ENCODE data around the gene ITGAD.
A peak's percentile ranks its signal among the peaks of the same experiment; 100 is the strongest.

ITGAD gene

DNA sequence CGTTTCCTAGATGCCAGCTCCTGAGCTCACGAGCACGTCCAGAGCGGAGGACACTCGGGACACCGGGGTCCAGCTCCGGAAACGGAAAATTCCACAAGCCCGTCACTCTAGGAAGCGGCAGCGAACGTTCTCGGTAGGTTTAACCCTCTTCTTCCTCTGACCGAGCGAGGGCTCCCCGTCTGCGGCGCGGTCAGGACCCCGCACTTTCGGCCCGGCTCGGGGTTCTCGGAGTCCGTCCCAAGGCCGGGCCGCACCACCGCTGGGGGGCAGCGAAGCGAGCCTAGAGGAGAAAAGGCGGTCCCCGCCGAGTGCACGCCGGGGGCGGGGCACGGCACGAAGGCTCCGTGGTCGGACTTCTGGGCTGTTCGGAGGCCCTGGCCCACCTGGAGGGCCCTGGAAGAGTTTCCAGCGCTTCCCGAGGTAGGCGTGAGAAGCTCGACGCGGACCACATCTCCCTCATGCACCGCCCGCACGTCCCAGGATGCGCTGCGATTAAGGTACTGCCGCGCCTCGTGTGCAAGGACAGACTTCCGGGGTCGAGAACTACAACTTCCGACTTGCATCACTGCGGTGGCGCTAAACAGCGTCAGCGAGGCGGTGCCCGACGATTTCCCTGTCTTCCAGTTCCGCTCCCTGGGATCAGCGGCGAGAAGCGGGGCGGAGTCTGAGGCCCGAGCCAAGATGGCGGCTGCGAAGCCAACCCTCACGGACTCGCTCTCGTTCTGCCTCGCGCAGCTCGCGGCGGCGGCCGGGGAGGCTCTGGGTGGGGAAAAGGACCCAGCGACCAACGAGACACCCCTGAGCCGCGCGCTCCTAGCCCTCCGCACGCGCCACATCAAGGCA lies 65.9 kb downstream of the ITGAD start, which contains the start of gene ARMC5:
TSS of gene ARMC5 (plus strand) at position 658 of the 843 bp plus-strand sequence. CDS start at position 682, 24 bp downstream.
- no peaks in the 10 kb centered on the region for H3K27me3 Mint-ChIP-seq (ENCODE audit: low read depth)
- H3K4me3 Mint-ChIP-seq = peak within 1 kb of the TSS; percentile 93 to 94 (median 93)
- no peaks in the 10 kb centered on the region for H3K9me3 Mint-ChIP-seq
- peaks cover 36% of the 10 kb centered on the region for H3K4me1 Mint-ChIP-seq
- peaks cover 14% of the 10 kb centered on the region for H3K36me3 Mint-ChIP-seq (ENCODE audit: low read depth)
- H3K27ac Mint-ChIP-seq = peak within 1 kb of the TSS; percentile 97 to 99 (median 98)
- TF ChIP-seq, protein P1, sequence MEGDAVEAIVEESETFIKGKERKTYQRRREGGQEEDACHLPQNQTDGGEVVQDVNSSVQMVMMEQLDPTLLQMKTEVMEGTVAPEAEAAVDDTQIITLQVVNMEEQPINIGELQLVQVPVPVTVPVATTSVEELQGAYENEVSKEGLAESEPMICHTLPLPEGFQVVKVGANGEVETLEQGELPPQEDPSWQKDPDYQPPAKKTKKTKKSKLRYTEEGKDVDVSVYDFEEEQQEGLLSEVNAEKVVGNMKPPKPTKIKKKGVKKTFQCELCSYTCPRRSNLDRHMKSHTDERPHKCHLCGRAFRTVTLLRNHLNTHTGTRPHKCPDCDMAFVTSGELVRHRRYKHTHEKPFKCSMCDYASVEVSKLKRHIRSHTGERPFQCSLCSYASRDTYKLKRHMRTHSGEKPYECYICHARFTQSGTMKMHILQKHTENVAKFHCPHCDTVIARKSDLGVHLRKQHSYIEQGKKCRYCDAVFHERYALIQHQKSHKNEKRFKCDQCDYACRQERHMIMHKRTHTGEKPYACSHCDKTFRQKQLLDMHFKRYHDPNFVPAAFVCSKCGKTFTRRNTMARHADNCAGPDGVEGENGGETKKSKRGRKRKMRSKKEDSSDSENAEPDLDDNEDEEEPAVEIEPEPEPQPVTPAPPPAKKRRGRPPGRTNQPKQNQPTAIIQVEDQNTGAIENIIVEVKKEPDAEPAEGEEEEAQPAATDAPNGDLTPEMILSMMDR (IDR thresholded peaks at IDR 0.05; ENCODE audit: unreplicated experiment in 3 of 3) = peak; percentile 39 to 54 (median 43)

DNA sequence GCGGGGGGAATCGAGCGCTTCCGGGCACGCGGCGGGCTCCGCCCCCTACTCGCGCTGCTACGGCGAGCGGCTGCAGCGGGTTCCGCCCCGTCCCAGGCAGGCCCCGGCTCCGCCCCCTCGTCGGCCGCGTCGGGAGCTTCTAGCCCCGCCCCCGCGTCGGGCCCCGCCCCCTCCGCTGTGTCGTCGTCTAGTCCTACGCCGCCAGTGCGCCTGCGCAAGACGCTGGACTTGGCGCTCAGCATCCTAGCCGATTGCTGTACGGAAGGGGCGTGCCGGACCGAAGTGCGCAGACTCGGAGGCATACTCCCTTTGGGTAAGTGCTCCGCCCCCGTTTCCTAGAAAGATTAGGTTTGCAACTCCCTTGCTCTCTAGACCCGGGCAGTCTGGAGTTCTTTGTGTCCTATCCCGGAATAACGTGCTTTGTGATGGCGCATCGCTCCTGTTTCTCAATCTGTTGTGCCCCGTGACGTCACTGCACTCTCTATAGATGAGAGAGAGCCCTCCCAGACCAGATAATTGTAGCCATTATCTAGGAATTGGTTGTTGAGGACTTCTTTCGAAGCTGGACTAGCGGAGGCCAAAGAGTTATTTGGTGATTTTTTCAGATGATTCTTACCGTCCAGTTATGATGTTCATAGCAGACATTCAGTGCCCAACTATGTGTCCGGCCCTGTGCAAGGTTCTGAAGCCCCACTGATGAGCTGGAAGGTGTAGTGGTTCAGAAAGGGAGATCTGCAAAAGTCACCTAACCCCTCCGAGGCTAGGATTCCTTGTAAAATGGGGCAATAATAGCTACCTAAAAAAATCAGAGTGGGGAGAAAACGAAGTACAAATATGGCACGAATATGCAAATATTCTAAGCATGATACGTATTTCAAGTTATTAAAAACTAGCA lies 66.8 kb downstream of the ITGAD start:
- Mint-ChIP-seq H3K9me3 (no peaks in the 10 kb centered on the region), H3K4me3 (peak overlapping the region; percentile 93 to 94 (median 93)), H3K27me3 (ENCODE audit: low read depth) (no peaks in the 10 kb centered on the region), H3K36me3 (ENCODE audit: low read depth) (peaks cover 16% of the 10 kb centered on the region), H3K4me1 (peaks cover 34% of the 10 kb centered on the region), H3K27ac (peak overlapping the region; percentile 97 to 99 (median 98))
- TF ChIP-seq, protein P1 (IDR thresholded peaks at IDR 0.05; ENCODE audit: unreplicated experiment in 3 of 3) = no peak

DNA sequence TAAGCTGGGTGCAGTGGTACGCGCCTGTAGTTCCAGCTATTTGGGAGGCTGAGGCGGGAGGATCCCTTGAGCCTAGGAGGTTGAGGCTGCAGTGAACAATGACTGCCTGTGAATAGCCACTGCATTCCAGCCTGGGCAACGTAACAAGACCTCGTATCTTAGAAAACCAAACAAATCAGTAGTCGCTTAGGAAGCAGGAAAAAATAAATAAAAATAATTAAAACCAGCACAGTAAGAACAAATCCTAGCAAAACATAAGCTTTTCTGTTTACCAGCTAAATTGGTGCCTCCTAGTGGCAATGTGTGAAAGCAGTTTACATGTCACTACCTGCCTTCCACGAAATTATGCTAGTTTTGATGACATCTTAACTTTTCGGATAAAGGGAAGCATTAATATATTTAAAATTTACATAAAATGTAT lies 67.5 kb downstream of the ITGAD start:
- Mint-ChIP-seq H3K9me3 (no peaks in the 10 kb centered on the region), H3K4me1 (peaks cover 27% of the 10 kb centered on the region), H3K27me3 (ENCODE audit: low read depth) (no peaks in the 10 kb centered on the region), H3K4me3 (peak overlapping the region; percentile 89 to 93 (median 93)), H3K27ac (peak overlapping the region; percentile 97 to 99 (median 98)), H3K36me3 (ENCODE audit: low read depth) (peaks cover 22% of the 10 kb centered on the region)
- TF ChIP-seq, protein P1 (IDR thresholded peaks at IDR 0.05; ENCODE audit: unreplicated experiment in 3 of 3) = peak; percentile 61 to 72 (median 67)

DNA sequence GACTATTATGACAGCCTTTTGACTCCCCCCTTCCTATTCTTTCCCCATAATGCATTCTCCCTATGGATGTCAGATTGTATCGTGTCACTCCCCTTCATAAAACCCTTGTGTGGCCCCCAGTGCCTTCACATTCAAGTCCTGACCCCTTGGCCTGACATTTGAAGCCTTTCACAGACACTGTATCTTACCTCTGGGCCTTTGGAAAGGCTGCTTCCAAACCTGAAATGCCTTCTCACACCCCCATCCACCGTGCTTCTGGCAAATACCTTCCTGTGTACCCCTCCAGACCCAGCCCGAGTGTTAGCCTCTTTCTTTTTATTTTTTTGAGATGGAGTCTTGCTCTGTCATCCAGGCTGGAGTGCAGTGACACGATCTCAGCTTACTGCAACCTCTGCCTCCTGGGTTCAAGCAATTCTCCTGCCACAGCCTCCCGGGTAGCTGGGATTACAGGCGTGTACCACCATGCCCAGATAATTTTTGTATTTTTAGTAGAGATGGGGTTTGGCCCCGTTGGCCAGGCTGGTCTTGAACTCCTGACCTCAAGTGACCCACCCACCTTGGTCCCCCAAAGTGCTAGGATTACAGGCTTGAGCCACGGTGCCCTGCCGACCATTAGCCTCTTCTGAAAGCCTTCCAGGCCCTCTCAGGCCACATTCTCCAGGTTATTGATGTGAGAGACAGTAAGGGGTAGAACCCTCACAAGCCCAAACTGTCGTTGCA lies 68.2 kb downstream of the ITGAD start:
- peaks cover 24% of the 10 kb centered on the region for H3K36me3 Mint-ChIP-seq (ENCODE audit: low read depth)
- peak overlapping the region; percentile 60 to 93 (median 76) for H3K4me3 Mint-ChIP-seq
- H3K9me3 Mint-ChIP-seq = no peaks in the 10 kb centered on the region
- TF ChIP-seq, protein P1 (IDR thresholded peaks at IDR 0.05; ENCODE audit: unreplicated experiment in 3 of 3) = no peak
- H3K27me3 Mint-ChIP-seq (ENCODE audit: low read depth) = no peaks in the 10 kb centered on the region
- peaks cover 22% of the 10 kb centered on the region for H3K4me1 Mint-ChIP-seq
- peak overlapping the region; percentile 97 to 99 (median 98) for H3K27ac Mint-ChIP-seq

DNA sequence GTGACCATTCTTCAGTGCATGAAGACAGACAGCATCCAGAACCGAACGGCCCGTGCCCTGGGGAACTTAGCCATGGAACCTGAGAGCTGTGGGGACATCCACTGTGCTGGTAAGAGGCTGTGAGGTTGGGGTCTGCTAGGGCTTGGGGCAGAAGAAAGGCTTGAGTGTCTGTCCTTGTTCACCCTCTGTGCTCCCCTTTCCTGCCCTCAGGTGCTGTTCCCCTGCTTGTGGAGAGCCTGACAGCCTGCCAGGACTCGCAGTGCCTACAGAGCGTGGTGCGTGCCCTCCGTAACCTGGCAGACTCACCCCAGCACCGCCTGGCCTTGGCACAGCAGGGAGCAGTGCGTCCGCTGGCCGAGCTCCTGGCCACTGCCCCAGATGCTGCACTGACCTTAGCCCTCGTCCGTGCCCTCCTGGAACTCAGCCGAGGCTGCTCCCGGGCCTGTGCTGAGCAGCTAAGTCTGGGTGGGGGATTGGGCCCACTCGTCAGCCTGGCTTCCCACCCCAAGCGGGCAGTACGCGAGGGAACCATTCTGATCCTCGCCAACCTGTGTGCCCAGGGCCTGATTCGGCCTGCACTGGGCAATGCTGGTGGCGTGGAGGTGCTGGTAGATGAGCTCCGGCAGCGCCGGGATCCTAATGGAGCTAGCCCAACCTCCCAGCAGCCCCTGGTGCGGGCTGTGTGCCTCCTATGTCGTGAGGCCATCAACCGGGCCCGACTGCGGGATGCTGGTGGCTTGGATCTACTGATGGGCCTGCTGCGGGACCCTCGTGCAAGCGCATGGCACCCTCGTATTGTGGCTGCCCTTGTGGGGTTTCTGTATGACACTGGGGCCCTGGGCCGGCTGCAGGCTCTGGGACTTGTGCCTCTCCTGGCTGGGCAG lies 69.0 kb downstream of the ITGAD start:
- H3K4me1 Mint-ChIP-seq = peaks cover 18% of the 10 kb centered on the region
- peaks cover 29% of the 10 kb centered on the region for H3K36me3 Mint-ChIP-seq (ENCODE audit: low read depth)
- TF ChIP-seq, protein P1 (IDR thresholded peaks at IDR 0.05; ENCODE audit: unreplicated experiment in 3 of 3) = no peak
- no peaks in the 10 kb centered on the region for H3K27me3 Mint-ChIP-seq (ENCODE audit: low read depth)
- no peak overlapping the region for H3K27ac Mint-ChIP-seq
- no peaks in the 10 kb centered on the region for H3K9me3 Mint-ChIP-seq
- no peak overlapping the region for H3K4me3 Mint-ChIP-seq
